Kidney epithelial cell (primary cell): Measurements from ENCODE around the gene OR2A2. TPM values are rescaled to one million over a fixed set of nuclear protein-coding genes. Genes with fewer than 3 reads are reported as not detected.

Experiments used
- DNase-seq: peaks from one replicate; pipeline ENCODE4 v3.0.0-alpha.2; 2010; ENCODE audit warnings: low read depth
- H3K27me3 ChIP-seq: 2 replicates; pipeline ENCODE4 v1.6.0; 2011; ENCODE audit warnings: low read length; ENCODE audit not compliant: control insufficient read depth, insufficient read depth
- H3K36me3 ChIP-seq: 2 replicates; pipeline ENCODE4 v1.5.1; 2011; ENCODE audit warnings: low read length; ENCODE audit not compliant: control insufficient read depth, insufficient read depth
- H3K4me3 ChIP-seq: 2 replicates; pipeline ENCODE4 v1.5.1; 2011; ENCODE audit warnings: low read depth, mild to moderate bottlenecking, control low read depth, low read length
- CTCF ChIP-seq: IDR thresholded peaks from 2 replicates; pipeline ENCODE4 v1.5.1; 2011; ENCODE audit warnings: mild to moderate bottlenecking, moderate library complexity, low read length, control low read depth, inconsistent platforms; ENCODE audit not compliant: insufficient read depth, poor library complexity, severe bottlenecking
- total RNA-seq: library from RNA; depleted of rRNA; stranded (reverse); fragments of >200 nt; gene quantifications from 2 replicates; pipeline ENCODE4 v1.2.3, GENCODE V29; 2015

The OR2A2 gene
- total RNA-seq, 1 donor from 2014 or later = not detected

GRCh38 chr7:144086730-144087129 is 22.7 kb upstream of the OR2A2 start:
- no peak for DNase-seq
- H3K4me3 ChIP-seq = no peak overlapping the region
- no peaks in the 10 kb centered on the region for H3K27me3 ChIP-seq
- no peaks in the 10 kb centered on the region for H3K36me3 ChIP-seq
- TF ChIP-seq CTCF = no peak

- no peaks in the 10 kb centered on the region for H3K36me3 ChIP-seq
- H3K4me3 ChIP-seq = no peak overlapping the region
- no peak for DNase-seq
- no peak for TF ChIP-seq CTCF
- H3K27me3 ChIP-seq = no peaks in the 10 kb centered on the region
These were observed 22.2 kb upstream of the OR2A2 start for GRCh38 chr7:144087230-144087629.

- H3K36me3 ChIP-seq = no peaks in the 10 kb centered on the region
- H3K27me3 ChIP-seq = no peaks in the 10 kb centered on the region
- H3K4me3 ChIP-seq = no peak overlapping the region
- no peak for TF ChIP-seq CTCF
- DNase-seq = no peak
These were observed 18.7 kb upstream of the OR2A2 start for GRCh38 chr7:144090667-144091066.

- Histone ChIP-seq H3K36me3 (no peaks in the 10 kb centered on the region), H3K27me3 (no peaks in the 10 kb centered on the region), H3K4me3 (no peak overlapping the region)
- no peak for TF ChIP-seq CTCF
- no peak for DNase-seq
These were observed 10.6 kb upstream of the OR2A2 start for GRCh38 chr7:144098776-144099175.

GRCh38 chr7:144100607-144101006 is 8.8 kb upstream of the OR2A2 start:
- TF ChIP-seq CTCF = no peak
- H3K27me3 ChIP-seq = no peaks in the 10 kb centered on the region
- no peak overlapping the region for H3K4me3 ChIP-seq
- DNase-seq = no peak
- no peaks in the 10 kb centered on the region for H3K36me3 ChIP-seq

- H3K27me3 ChIP-seq = no peaks in the 10 kb centered on the region
- no peak for DNase-seq
- no peaks in the 10 kb centered on the region for H3K36me3 ChIP-seq
- H3K4me3 ChIP-seq = no peak overlapping the region
- no peak for TF ChIP-seq CTCF
These were observed 7.3 kb upstream of the OR2A2 start for GRCh38 chr7:144102041-144102440.
